Fibroblast of the conjunctiva (primary cell): Measurements from ENCODE around the gene RREB1.

Source experiments
- DNase-seq: peaks from one replicate; pipeline ENCODE4 v3.0.0-alpha.2; 2010; ENCODE audit warnings: low read depth

Gene RREB1

GRCh38 chr6:7298113-7298512 lies 190.4 kb downstream of the RREB1 start:
- DNase-seq = no peak

GRCh38 chr6:7300926-7301325 lies 193.2 kb downstream of the RREB1 start:
- no peak for DNase-seq
